ENCODE results near the gene SYDE1.

Gene SYDE1

DNA sequence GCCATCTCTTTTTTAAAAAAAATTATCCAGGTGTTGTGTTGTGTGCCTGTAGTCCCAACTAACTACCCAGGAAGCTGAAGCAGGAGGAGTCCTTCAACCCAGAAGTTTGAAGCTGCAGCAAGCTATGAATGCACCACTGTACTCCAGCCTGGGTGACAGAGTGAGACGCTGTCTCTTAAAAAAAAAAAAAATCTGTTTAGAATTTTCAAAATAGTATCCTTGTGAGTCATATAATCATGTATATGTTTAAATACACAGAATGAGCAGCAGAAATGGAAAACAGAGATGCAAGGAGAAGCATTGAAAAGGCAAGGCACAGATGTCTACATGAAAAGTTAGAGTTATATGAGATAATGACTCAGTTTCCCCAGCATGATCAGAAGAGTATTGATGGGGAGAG, 31.2 kb downstream of the SYDE1 start:
- H3K4me1 ChIP-seq (ENCODE audit: control insufficient read depth, insufficient read depth, low read length) = no peaks in the 10 kb centered on the region
- no peaks in the 10 kb centered on the region for H3K9me3 ChIP-seq (ENCODE audit: control insufficient read depth, low read length)
- no peaks in the 10 kb centered on the region for H3K27me3 ChIP-seq (ENCODE audit: control insufficient read depth, insufficient read depth, low read length)
- H3K4me3 ChIP-seq (ENCODE audit: low read length) = no peak overlapping the region
- no peaks in the 10 kb centered on the region for H3K36me3 ChIP-seq (ENCODE audit: control insufficient read depth, insufficient read depth, low read length)
- H3K9ac ChIP-seq (ENCODE audit: low read length) = no peak overlapping the region

DNA sequence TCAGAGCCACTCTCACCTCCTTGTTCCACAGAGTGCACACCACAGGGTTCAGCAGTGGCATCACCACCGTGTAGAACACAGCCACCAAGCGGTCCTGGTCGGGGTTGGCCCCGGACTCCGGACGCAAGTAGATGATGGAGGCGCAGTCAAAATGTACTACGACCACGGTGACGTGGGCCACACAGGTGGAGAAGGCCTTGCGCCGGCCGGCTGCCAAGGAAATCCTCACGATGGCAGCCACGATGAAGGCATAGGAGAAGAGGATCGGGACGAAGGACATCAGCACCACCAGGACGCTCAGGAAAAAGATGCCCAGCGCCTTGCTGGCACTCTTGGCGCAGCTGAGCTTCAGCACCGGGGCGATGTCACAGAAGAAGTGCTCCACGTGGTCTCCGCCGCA, 33.9 kb downstream of the SYDE1 start:
- H3K9me3 ChIP-seq (ENCODE audit: control insufficient read depth, low read length) = no peaks in the 10 kb centered on the region
- H3K27me3 ChIP-seq (ENCODE audit: control insufficient read depth, insufficient read depth, low read length) = no peaks in the 10 kb centered on the region
- H3K9ac ChIP-seq (ENCODE audit: low read length) = no peak overlapping the region
- no peaks in the 10 kb centered on the region for H3K4me1 ChIP-seq (ENCODE audit: control insufficient read depth, insufficient read depth, low read length)
- H3K4me3 ChIP-seq (ENCODE audit: low read length) = no peak overlapping the region
- H3K36me3 ChIP-seq (ENCODE audit: control insufficient read depth, insufficient read depth, low read length) = no peaks in the 10 kb centered on the region

DNA sequence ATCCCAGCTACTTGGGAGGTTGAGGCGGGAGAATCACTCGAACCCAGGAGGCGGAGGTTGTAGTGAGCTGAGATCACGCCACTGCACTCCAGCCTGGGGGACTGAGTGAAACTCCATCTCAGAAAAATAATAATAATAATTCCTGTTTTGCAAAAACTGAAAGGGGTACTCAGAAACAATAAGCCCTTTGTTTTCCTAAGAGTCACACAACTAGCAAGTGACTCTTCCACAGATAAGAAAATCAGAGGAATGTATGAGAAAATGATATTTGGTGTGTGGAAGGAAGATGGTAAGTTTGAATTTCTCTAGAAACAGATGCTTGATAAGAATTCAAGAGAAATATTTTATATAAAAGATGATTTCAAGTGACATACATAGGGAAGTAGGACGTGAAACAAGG, 35.1 kb downstream of the SYDE1 start:
- Histone ChIP-seq H3K27me3 (ENCODE audit: control insufficient read depth, insufficient read depth, low read length) (no peaks in the 10 kb centered on the region), H3K4me1 (ENCODE audit: control insufficient read depth, insufficient read depth, low read length) (no peaks in the 10 kb centered on the region), H3K9me3 (ENCODE audit: control insufficient read depth, low read length) (no peaks in the 10 kb centered on the region), H3K4me3 (ENCODE audit: low read length) (no peak overlapping the region), H3K36me3 (ENCODE audit: control insufficient read depth, insufficient read depth, low read length) (no peaks in the 10 kb centered on the region), H3K9ac (ENCODE audit: low read length) (no peak overlapping the region)

- H3K27me3 ChIP-seq (ENCODE audit: control insufficient read depth, insufficient read depth, low read length) = no peaks in the 10 kb centered on the region
- H3K4me3 ChIP-seq (ENCODE audit: low read length) = no peak overlapping the region
- H3K9me3 ChIP-seq (ENCODE audit: control insufficient read depth, low read length) = no peaks in the 10 kb centered on the region
- H3K9ac ChIP-seq (ENCODE audit: low read length) = no peak overlapping the region
- no peaks in the 10 kb centered on the region for H3K36me3 ChIP-seq (ENCODE audit: control insufficient read depth, insufficient read depth, low read length)
- no peaks in the 10 kb centered on the region for H3K4me1 ChIP-seq (ENCODE audit: control insufficient read depth, insufficient read depth, low read length)
Observed at GRCh38 chr19:15144046-15144646, 36.9 kb downstream of the SYDE1 start.

DNA sequence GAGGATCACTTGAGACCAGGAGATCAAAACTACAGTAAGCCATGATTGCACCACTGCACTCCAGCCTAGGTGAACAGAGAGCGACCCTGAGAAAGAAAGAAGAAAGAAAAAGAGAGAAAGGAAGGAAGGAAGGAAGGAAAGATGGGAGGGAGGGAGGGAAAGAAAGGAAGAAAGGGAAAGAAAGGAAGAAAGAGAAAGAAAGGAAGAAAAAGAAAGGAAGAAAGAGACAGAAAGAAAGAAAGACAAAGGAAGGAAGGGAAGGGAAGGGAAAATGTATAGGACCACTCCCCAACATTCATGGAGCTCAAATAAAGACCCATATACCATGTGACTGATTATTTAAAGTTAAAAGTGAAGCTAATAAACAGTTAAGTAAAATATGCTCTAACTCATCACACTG, 39.9 kb downstream of the SYDE1 start:
- H3K4me1 ChIP-seq (ENCODE audit: control insufficient read depth, insufficient read depth, low read length) = no peaks in the 10 kb centered on the region
- no peak overlapping the region for H3K9ac ChIP-seq (ENCODE audit: low read length)

GRCh38 chr19:15149737-15150136, 42.5 kb downstream of the SYDE1 start:
- Histone ChIP-seq H3K36me3 (ENCODE audit: control insufficient read depth, insufficient read depth, low read length) (no peaks in the 10 kb centered on the region), H3K9me3 (ENCODE audit: control insufficient read depth, low read length) (peaks cover 3% of the 10 kb centered on the region), H3K4me3 (ENCODE audit: low read length) (no peak overlapping the region), H3K4me1 (ENCODE audit: control insufficient read depth, insufficient read depth, low read length) (no peaks in the 10 kb centered on the region), H3K9ac (ENCODE audit: low read length) (no peak overlapping the region), H3K27me3 (ENCODE audit: control insufficient read depth, insufficient read depth, low read length) (no peaks in the 10 kb centered on the region)

More for the DNA sequence above, 39.9 kb downstream of the SYDE1 start:
- no peaks in the 10 kb centered on the region for H3K9me3 ChIP-seq (ENCODE audit: control insufficient read depth, low read length)
- no peak overlapping the region for H3K4me3 ChIP-seq (ENCODE audit: low read length)
- no peaks in the 10 kb centered on the region for H3K27me3 ChIP-seq (ENCODE audit: control insufficient read depth, insufficient read depth, low read length)
- no peaks in the 10 kb centered on the region for H3K36me3 ChIP-seq (ENCODE audit: control insufficient read depth, insufficient read depth, low read length)

DNA sequence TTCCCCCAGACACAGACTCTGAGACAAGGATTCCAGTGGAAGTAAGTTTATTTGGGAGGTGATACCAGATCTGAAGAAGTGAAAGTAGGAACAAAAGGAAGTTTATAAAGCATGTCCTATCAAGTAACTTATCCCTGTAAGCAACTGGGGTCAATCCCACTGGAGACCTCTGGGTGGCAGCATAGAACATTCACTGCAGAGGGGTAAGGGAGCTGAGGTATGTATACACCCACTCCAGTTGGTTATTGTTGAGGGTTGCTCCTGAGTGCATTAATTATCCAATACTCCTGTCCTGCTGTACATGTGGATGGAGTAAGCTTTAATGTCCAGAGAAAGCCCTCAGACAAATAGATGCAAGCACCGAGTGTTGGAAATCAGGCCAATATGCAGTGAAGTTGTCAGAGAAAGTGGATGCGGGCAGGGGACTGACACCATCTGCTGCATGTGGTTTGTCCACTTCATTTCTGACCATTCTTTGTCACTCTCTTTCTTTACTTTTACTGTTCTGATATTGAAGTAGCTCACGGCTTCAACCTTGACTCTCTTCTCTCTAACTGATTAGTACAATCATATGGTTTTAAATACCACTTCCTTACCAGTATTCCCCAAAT, 46.9 kb downstream of the SYDE1 start:
- Histone ChIP-seq H3K9ac (ENCODE audit: low read length) (no peak overlapping the region), H3K4me1 (ENCODE audit: control insufficient read depth, insufficient read depth, low read length) (no peaks in the 10 kb centered on the region), H3K36me3 (ENCODE audit: control insufficient read depth, insufficient read depth, low read length) (no peaks in the 10 kb centered on the region), H3K9me3 (ENCODE audit: control insufficient read depth, low read length) (peaks cover 3% of the 10 kb centered on the region), H3K4me3 (ENCODE audit: low read length) (no peak overlapping the region), H3K27me3 (ENCODE audit: control insufficient read depth, insufficient read depth, low read length) (no peaks in the 10 kb centered on the region)

DNA sequence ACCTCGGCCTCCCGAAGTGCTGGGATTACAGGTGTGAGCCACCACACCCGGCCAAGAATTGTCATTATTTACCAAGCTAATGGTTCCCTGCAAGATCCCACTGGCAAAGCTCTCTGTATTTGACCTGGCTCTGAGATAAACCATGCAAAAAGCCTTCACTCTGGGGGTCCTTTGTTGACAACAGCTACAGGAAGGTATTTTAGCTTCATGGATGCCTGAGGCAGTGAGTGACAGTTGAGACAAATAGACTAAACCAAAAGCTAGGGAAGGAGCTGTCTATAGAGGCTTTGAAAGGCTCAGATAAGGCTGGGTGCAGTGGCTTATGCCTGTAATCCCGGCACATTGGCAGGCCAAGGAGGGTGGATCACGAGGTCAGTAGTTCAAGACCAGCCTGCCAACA, 48.1 kb downstream of the SYDE1 start:
- H3K4me3 ChIP-seq (ENCODE audit: low read length) = no peak overlapping the region
- H3K27me3 ChIP-seq (ENCODE audit: control insufficient read depth, insufficient read depth, low read length) = no peaks in the 10 kb centered on the region
- H3K36me3 ChIP-seq (ENCODE audit: control insufficient read depth, insufficient read depth, low read length) = no peaks in the 10 kb centered on the region
- no peaks in the 10 kb centered on the region for H3K4me1 ChIP-seq (ENCODE audit: control insufficient read depth, insufficient read depth, low read length)
- H3K9me3 ChIP-seq (ENCODE audit: control insufficient read depth, low read length) = peaks cover 3% of the 10 kb centered on the region
- no peak overlapping the region for H3K9ac ChIP-seq (ENCODE audit: low read length)

GRCh38 chr19:15156391-15156790, 49.2 kb downstream of the SYDE1 start:
- Histone ChIP-seq H3K9ac (ENCODE audit: low read length) (no peak overlapping the region), H3K9me3 (ENCODE audit: control insufficient read depth, low read length) (peaks cover 3% of the 10 kb centered on the region), H3K4me3 (ENCODE audit: low read length) (no peak overlapping the region), H3K27me3 (ENCODE audit: control insufficient read depth, insufficient read depth, low read length) (no peaks in the 10 kb centered on the region), H3K4me1 (ENCODE audit: control insufficient read depth, insufficient read depth, low read length) (no peaks in the 10 kb centered on the region), H3K36me3 (ENCODE audit: control insufficient read depth, insufficient read depth, low read length) (no peaks in the 10 kb centered on the region)

GRCh38 chr19:15159251-15159650, 52.0 kb downstream of the SYDE1 start:
- Histone ChIP-seq H3K4me3 (ENCODE audit: low read length) (no peak overlapping the region), H3K9ac (ENCODE audit: low read length) (no peak overlapping the region), H3K9me3 (ENCODE audit: control insufficient read depth, low read length) (peaks cover under 1% of the 10 kb centered on the region), H3K27me3 (ENCODE audit: control insufficient read depth, insufficient read depth, low read length) (no peaks in the 10 kb centered on the region), H3K4me1 (ENCODE audit: control insufficient read depth, insufficient read depth, low read length) (no peaks in the 10 kb centered on the region), H3K36me3 (ENCODE audit: control insufficient read depth, insufficient read depth, low read length) (no peaks in the 10 kb centered on the region)

DNA sequence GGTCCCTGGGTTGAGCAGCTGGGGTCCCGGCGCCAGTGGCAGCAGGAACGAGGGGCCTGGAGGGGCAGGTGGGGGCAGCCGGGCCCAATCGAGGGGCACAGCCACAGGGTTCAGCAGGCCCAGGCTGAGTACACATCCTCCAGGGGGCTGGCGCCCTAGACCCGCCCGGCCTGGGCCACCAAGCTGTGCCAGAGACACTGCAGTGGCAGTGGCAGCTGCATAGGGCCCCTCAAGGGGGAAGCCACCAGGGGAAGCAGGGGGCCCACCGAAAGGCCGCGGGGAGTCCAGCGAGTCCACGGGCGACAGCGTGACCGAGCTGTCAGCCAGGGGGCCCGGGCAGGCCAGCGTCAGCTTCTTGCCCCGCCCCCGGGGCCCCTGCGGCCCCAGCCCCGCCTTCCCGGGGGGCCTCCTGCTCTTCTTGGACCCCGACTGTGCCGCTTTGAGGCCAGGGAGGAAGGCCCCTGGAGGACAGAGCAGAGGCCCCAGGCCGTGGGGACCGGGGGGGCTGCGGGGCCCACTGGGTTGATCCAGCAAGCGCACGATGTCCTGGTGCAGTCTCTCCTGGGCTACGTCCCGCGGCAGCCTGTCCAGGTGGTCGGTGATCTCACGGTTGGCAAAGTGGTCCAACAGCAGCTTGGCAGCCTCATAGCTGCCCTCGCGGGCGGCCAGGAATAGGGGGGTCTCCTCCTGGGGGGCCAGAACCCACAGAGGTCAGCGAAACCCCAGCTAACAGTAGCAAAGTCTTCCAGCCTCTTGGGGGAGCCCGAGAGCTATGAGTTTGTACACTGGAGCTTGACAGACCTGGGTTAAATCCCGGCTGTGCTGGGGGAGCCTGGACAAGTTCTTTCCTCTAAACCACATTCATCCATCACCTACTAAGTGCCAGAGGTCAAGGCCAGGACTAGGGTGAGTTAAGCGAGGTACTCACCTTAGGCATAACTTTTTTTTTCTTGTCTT, 54.1 kb downstream of the SYDE1 start:
- Histone ChIP-seq H3K9ac (ENCODE audit: low read length) (no peak overlapping the region), H3K36me3 (ENCODE audit: control insufficient read depth, insufficient read depth, low read length) (no peaks in the 10 kb centered on the region), H3K27me3 (ENCODE audit: control insufficient read depth, insufficient read depth, low read length) (no peaks in the 10 kb centered on the region), H3K4me1 (ENCODE audit: control insufficient read depth, insufficient read depth, low read length) (no peaks in the 10 kb centered on the region), H3K4me3 (ENCODE audit: low read length) (no peak overlapping the region), H3K9me3 (ENCODE audit: control insufficient read depth, low read length) (peaks cover 10% of the 10 kb centered on the region)
